Dendritic cell treated with granulocyte-macrophage colony-stimulating factor and Interleukin-4, amounts not matched to agents 40 ng/mL and 50 ng/mL, for 4 days (primary cell): ENCODE results near the gene BMF.
"Not testable (repeated sequence)": the region's sequence is repeated elsewhere in the genome, so short reads cannot be mapped to it uniquely, and the experiment has no call there.

Experiments
- H3K27ac Mint-ChIP-seq: one replicate; pipeline ENCODE4 v1.8.0; 2022; ENCODE audit warnings: mild to moderate bottlenecking, mixed read lengths
- H3K27me3 Mint-ChIP-seq: one replicate; pipeline ENCODE4 v1.8.0; 2022; ENCODE audit warnings: mild to moderate bottlenecking, mixed read lengths
- H3K36me3 Mint-ChIP-seq: one replicate; pipeline ENCODE4 v1.8.0; 2022; ENCODE audit warnings: low read depth, mixed read lengths
- H3K4me1 Mint-ChIP-seq: one replicate; pipeline ENCODE4 v1.8.0; 2022; ENCODE audit warnings: low read depth, mixed read lengths
- H3K4me3 Mint-ChIP-seq: one replicate; pipeline ENCODE4 v1.8.0; 2022; ENCODE audit warnings: mild to moderate bottlenecking, moderate library complexity, mixed read lengths
- H3K9me3 Mint-ChIP-seq: one replicate; pipeline ENCODE4 v1.8.0; 2022; ENCODE audit warnings: mixed read lengths
- intact Hi-C: fragments of 100-400 bp; cut with micrococcal nuclease; formaldehyde crosslinking; loops from one replicate; pipeline ENCODE4 v1.15.0; 2022

Gene BMF

GRCh38 chr15:40080847-40081246 lies 27.8 kb downstream of the BMF start:
- H3K36me3 Mint-ChIP-seq = no peaks in the 10 kb centered on the region
- H3K27me3 Mint-ChIP-seq = peaks cover 3% of the 10 kb centered on the region
- peak overlapping the region; percentile 92 for H3K27ac Mint-ChIP-seq
- intact Hi-C loops = no loop called here
- no peaks in the 10 kb centered on the region for H3K9me3 Mint-ChIP-seq
- peak overlapping the region; percentile 66 for H3K4me3 Mint-ChIP-seq
- H3K4me1 Mint-ChIP-seq = peaks cover 39% of the 10 kb centered on the region

- no peaks in the 10 kb centered on the region for H3K9me3 Mint-ChIP-seq
- H3K27ac Mint-ChIP-seq = no peak overlapping the region
- H3K4me1 Mint-ChIP-seq = peaks cover 47% of the 10 kb centered on the region
- peaks cover 3% of the 10 kb centered on the region for H3K27me3 Mint-ChIP-seq
- no peak overlapping the region for H3K4me3 Mint-ChIP-seq
- H3K36me3 Mint-ChIP-seq = no peaks in the 10 kb centered on the region
- intact Hi-C loops = no loop called here
These were observed 28.6 kb downstream of the BMF start for GRCh38 chr15:40080104-40080503.

GRCh38 chr15:40079456-40079855 lies 29.2 kb downstream of the BMF start:
- Mint-ChIP-seq H3K36me3 (no peaks in the 10 kb centered on the region), H3K27me3 (peaks cover 3% of the 10 kb centered on the region), H3K9me3 (peaks cover 2% of the 10 kb centered on the region), H3K4me3 (no peak overlapping the region), H3K4me1 (peaks cover 53% of the 10 kb centered on the region), H3K27ac (no peak overlapping the region)
- intact Hi-C loops = no loop called here

- H3K36me3 Mint-ChIP-seq = no peaks in the 10 kb centered on the region
- no peak overlapping the region for H3K4me3 Mint-ChIP-seq
- H3K4me1 Mint-ChIP-seq = peaks cover 38% of the 10 kb centered on the region
- H3K27ac Mint-ChIP-seq = peak overlapping the region; percentile 67
- H3K27me3 Mint-ChIP-seq = peaks cover 12% of the 10 kb centered on the region
- intact Hi-C loops = no loop called here
- peaks cover 8% of the 10 kb centered on the region for H3K9me3 Mint-ChIP-seq
These were observed 33.2 kb downstream of the BMF start for GRCh38 chr15:40075298-40076044.

- intact Hi-C loops, H3K36me3 Mint-ChIP-seq, H3K9me3 Mint-ChIP-seq, H3K4me3 Mint-ChIP-seq: not testable (repeated sequence)
- peaks cover 12% of the 10 kb centered on the region for H3K27me3 Mint-ChIP-seq
- peak overlapping the region; percentile 60 for H3K27ac Mint-ChIP-seq
- peaks cover 36% of the 10 kb centered on the region for H3K4me1 Mint-ChIP-seq
These were observed 34.0 kb downstream of the BMF start for GRCh38 chr15:40074656-40075055.

GRCh38 chr15:40073716-40074490 lies 34.8 kb downstream of the BMF start:
- peaks cover 12% of the 10 kb centered on the region for H3K27me3 Mint-ChIP-seq
- H3K36me3 Mint-ChIP-seq, H3K4me3 Mint-ChIP-seq, H3K9me3 Mint-ChIP-seq, H3K27ac Mint-ChIP-seq, intact Hi-C loops: not testable (repeated sequence)
- peaks cover 36% of the 10 kb centered on the region for H3K4me1 Mint-ChIP-seq

GRCh38 chr15:40072216-40072990 lies 36.3 kb downstream of the BMF start:
- intact Hi-C loops = no loop called here
- H3K4me1 Mint-ChIP-seq = peaks cover 36% of the 10 kb centered on the region
- H3K27ac Mint-ChIP-seq = peak overlapping the region; percentile 48
- H3K4me3 Mint-ChIP-seq = no peak overlapping the region
- H3K9me3 Mint-ChIP-seq = peaks cover 8% of the 10 kb centered on the region
- H3K36me3 Mint-ChIP-seq = no peaks in the 10 kb centered on the region
- H3K27me3 Mint-ChIP-seq = peaks cover 12% of the 10 kb centered on the region

- peak overlapping the region; percentile 61 for H3K27ac Mint-ChIP-seq
- intact Hi-C loops = no loop called here
- H3K27me3 Mint-ChIP-seq = peaks cover 12% of the 10 kb centered on the region
- H3K4me1 Mint-ChIP-seq = peaks cover 32% of the 10 kb centered on the region
- no peak overlapping the region for H3K4me3 Mint-ChIP-seq
- peaks cover 8% of the 10 kb centered on the region for H3K9me3 Mint-ChIP-seq
- no peaks in the 10 kb centered on the region for H3K36me3 Mint-ChIP-seq
These were observed 38.0 kb downstream of the BMF start for GRCh38 chr15:40070608-40071218.

- Mint-ChIP-seq H3K9me3 (peaks cover 8% of the 10 kb centered on the region), H3K36me3 (no peaks in the 10 kb centered on the region), H3K4me3 (no peak overlapping the region), H3K27me3 (peaks cover 12% of the 10 kb centered on the region), H3K27ac (peak overlapping the region; percentile 61), H3K4me1 (peaks cover 27% of the 10 kb centered on the region)
- intact Hi-C loops = no loop called here
These were observed 38.5 kb downstream of the BMF start for GRCh38 chr15:40070166-40070557.

GRCh38 chr15:40069178-40070165 lies 39.2 kb downstream of the BMF start:
- Mint-ChIP-seq H3K4me1 (peaks cover 26% of the 10 kb centered on the region), H3K27ac (peak overlapping the region; percentile 61)
- intact Hi-C loops = no loop called here

GRCh38 chr15:40067921-40068624 lies 40.6 kb downstream of the BMF start:
- no peak overlapping the region for H3K4me3 Mint-ChIP-seq
- peaks cover 3% of the 10 kb centered on the region for H3K27me3 Mint-ChIP-seq
- no peaks in the 10 kb centered on the region for H3K9me3 Mint-ChIP-seq
- H3K36me3 Mint-ChIP-seq = no peaks in the 10 kb centered on the region
- H3K4me1 Mint-ChIP-seq = peaks cover 21% of the 10 kb centered on the region
- no peak overlapping the region for H3K27ac Mint-ChIP-seq
- intact Hi-C loops = no loop called here

More at GRCh38 chr15:40069178-40070165, 39.2 kb downstream of the BMF start:
- Mint-ChIP-seq H3K4me3 (no peak overlapping the region), H3K27me3 (peaks cover 12% of the 10 kb centered on the region), H3K36me3 (no peaks in the 10 kb centered on the region), H3K9me3 (peaks cover 6% of the 10 kb centered on the region)

GRCh38 chr15:40066589-40066988 lies 42.1 kb downstream of the BMF start:
- Mint-ChIP-seq H3K4me3 (no peak overlapping the region), H3K4me1 (peaks cover 13% of the 10 kb centered on the region), H3K27me3 (no peaks in the 10 kb centered on the region), H3K27ac (no peak overlapping the region), H3K36me3 (no peaks in the 10 kb centered on the region), H3K9me3 (no peaks in the 10 kb centered on the region)
- intact Hi-C loops = no loop called here
